NCI-H2107 treated with DMSO at 0.1 percent for 48 hours (cell line): ENCODE results near the gene DDX20.
"Not testable (repeated sequence)": the region's sequence is repeated elsewhere in the genome, so short reads cannot be mapped to it uniquely, and the experiment has no call there.

Experiments
- DNase-seq: peaks from one replicate; lab custom pipeline; 2025; ENCODE audit not compliant: unreplicated experiment; lab: John Stamatoyannopoulos, UW

The DDX20 gene

DNA sequence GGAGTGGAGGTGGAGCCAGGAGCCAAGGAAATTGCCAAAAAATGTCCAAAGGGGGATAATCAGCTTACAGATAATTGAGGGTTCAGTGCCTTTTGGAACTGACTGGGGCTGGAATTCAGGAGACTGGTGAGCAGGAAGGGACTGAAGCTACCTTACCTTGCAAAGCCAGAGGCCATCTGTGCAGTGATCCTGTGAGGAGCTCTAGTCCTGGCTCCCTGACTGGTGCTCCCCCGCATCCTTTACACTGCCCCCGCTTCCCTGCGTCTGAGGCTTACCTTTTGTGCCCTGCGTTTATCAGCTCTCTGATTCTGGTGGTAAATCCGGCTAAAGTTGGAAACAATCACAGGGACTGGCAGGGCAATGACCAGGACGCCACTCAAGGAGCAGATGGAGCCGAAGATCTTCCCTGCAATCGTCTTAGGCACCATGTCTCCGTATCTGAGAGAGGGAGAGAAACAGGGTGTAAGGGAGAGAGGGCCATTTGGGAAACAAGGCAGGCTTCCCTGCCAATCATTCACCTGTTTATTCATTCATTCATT lies 31.0 kb downstream of the DDX20 start:
- DNase-seq, result no peak

DNA sequence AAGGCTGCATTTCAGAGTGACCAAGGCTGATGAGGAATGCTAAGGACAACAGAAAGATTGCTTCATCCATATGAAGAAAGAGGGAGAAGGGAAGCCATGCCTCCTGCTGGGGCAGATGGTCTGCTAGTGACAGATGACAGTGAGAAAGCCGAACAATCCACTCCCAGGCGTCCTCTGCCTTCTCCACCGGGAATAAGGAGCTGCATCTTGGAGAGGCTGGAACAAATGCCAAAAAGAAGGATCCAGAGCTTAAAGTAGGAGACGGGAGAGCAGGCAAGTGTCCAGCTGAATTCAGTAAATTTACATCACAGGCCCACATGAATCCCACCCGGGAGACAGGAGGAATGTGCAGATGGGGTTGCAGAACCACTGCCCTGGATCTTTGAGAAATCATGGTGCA lies 33.4 kb downstream of the DDX20 start:
- DNase-seq, result no peak

DNA sequence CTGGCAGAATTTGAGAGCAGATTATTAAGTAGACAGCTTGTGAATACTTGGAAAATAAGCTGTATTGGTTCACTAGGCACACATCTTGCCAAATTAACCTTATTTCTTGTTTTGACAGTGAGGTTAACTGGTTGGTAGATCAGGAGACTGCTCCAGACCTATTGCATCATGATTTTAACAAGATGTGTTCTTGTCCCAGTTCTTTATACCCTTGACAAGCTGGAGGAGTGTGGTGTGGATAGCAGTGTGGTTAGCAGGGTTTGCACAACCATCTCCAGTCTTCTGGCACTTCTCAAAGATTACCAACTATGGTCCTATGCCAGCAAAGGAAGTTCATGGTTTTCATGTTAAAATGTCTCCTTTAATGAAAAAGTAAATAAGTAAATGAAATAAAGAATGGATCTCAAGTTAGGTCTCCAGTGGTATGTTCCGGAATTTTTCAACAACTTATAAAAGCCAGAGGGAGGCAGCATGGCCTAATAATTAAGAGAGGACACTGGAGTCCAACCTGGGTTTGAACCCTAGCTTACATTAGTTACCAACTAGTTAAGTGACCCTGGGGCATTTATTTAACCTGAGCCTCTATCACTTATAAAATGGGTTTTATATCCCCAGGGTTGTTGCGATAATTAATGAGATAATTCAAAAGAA lies 34.1 kb downstream of the DDX20 start:
- DNase-seq, result peak; percentile 17

DNA sequence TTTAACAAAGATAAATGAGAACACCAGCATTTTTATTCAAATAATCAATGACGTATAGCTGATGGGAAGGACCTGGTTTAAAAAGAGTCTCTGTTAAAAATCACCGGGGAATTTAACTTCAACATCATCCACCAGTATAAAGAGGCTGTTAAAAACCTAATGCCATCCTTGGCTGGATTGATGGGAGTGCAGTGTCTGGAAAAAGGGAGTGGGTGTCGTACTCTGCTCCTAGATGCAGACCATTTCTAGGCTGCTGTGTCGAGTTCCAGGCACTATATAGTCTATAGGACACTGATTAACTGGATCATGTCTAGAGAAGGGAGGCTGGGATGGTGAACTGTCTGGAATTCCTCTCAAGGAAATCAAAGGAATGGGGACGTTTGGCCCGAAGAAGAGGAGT lies 36.1 kb downstream of the DDX20 start:
- DNase-seq, result no peak

DNA sequence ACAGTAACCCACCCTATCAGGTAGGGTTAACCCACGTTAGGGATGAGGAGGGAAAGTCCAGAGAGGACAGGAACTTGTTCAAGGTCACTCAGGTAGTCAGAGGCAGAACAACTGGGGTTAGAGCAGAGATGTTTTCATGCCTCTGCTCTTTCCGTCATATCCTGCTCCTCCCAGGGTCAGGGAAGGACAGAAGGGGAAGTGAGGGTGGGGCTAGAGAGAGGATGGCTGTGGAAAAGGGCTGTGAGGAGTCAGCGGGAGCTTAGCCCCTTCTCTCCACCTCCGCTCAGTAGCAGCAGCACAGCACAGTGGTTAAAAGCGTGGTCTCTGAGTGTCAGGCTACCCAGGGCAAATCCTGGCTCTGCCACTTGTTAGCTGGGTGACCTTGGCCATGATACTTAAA lies 36.5 kb downstream of the DDX20 start:
- no peak for DNase-seq

DNA sequence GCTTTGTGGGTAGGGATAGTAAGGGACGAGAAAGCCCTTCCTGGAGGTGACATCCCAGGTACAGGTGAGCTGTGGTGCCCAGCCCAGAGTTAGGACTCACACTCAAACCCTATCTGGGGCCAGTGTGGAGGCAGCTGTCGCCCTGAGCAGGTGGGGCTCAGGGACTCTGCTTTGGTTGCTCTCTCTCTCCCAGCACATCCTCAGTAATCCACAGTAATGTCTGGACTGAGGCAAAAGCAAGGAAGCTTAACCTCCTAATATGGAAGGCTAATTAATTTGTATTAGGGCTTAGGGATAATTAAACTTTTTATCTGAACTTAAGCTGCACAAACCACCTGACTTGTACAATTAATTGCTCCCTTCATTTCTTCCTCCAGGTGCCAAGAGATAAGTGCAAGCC lies 38.2 kb downstream of the DDX20 start:
- DNase-seq, result no peak

DNA sequence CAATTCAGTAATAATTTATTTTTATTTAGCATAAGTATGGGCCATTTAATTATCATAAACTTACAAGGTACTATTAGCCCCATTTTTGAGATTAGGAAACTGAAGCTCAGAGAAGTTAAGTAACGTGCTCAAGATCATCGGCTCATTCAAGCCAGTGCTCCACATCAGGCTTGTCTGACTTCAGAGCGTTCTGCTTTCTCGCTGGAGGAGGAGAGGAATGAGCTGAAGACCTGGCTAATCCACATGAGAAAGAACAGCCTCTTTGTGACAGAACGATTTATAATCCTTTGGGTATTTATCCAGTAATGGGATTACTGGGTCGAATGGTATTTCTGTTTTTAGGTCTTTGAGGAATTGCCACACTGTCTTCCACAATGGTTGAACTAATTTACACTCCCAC lies 39.7 kb downstream of the DDX20 start:
- DNase-seq, result no peak

DNA sequence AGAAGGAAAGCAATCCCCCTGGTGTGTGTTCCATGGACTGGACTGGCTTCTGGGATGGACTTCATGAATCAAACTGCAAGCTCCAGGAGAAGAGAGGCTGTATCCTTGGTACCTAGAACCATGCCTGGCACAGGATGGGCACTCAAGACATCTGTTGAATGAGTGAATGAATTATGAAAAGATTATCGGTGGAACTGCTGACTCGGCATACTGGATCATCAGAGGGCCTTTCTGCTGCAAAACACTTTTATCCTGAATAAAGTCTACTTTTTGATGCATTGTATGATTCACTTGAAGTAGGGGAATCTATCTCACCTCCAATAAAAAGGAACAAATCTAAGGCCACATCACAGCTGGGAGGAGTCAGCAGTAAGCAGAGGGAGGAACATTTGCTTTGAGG lies 42.9 kb downstream of the DDX20 start:
- no peak for DNase-seq

DNA sequence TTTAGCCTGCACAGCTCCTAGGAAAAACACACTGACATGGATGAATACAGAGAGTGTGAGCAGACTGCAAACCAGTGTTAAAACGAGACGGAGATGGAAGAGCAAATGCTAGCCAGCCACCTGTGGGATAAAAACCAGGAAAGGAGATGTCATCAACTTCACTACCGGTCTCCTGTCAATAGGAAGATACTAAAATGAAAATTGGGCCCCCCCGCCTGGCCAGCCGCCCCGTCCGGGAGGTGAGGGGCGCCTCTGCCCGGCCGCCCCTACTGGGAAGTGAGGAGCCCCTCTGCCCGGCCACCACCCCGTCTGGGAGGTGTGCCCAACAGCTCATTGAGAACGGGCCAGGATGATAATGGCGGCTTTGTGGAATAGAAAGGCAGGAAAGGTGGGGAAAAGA lies 44.0 kb downstream of the DDX20 start:
- DNase-seq, result not testable (repeated sequence)

DNA sequence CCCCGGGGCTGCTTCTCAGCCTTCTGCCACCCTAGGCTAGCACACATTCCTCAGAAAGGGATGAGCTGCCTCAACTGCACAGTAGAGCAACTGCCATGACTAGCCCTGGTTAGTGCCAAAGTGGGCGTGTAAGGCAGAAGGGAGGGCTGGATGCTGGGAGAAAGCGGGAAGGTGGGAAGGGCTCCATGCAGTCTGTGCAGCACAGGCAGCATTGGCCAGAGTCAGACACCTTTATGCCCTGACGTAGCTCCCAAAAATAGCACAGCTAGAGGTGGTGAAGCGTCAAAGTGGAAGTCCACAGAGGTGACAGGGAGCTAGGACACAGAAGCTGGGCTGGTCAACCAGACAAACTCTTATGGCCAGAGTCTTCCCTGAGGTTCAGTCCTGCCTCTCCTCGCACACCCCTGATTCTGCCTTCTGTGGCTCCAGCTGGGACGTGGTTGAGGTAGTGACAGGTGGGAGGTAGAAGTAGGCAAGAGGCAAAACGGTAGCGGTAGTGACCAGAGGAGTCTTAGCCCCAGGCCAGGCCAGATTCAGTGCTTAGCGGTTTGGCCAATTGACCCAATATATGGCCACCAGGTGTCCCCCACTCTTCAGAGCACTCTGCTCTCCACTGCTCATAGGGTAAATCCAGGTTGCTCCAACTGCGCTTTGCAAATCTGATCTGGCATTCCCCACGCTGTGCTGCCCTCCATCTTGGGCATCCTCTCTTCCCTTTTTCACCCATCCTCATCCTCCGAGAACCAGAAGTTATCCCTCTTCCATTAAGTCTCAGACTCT lies 45.6 kb downstream of the DDX20 start:
- DNase-seq, result no peak

DNA sequence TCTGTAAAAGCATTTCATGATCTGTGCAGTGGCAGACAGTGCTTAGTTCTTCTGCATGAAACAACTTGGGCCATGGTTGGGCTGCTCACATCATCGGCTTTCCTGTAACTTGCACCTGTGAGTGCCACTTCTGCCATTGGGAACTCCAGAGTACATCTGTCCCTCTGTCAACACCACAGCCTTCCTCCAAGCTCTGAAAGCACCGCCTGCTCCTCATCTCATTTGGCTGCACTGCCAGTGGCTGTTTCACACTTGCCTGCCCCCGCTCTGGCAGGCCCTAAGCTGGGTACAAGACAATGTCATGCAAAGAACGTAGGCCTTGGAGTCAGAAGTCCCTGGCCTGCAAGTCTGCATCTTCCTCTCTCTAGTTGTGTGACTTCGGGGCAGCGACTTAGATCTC lies 46.4 kb downstream of the DDX20 start:
- DNase-seq, result no peak

DNA sequence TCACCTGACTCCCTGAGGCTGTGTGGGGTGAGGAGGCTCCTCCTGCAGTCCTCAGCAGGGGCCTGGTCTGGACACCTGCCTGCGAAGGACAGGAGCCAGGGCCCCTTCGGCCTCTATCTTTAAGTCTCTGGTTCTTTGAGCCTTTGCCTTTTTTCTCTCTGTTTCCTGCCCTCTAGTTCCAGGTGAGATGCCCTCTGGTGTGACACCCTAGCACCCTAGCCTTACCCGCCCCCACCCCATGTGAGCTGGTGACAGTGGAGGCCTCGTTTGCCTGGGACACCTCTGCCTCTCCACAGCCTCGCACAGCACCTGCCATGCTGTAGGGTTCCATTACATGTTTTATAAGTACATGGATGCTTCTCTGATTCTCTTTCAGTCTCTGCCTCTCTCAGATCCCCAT lies 47.3 kb downstream of the DDX20 start:
- DNase-seq, result no peak

DNA sequence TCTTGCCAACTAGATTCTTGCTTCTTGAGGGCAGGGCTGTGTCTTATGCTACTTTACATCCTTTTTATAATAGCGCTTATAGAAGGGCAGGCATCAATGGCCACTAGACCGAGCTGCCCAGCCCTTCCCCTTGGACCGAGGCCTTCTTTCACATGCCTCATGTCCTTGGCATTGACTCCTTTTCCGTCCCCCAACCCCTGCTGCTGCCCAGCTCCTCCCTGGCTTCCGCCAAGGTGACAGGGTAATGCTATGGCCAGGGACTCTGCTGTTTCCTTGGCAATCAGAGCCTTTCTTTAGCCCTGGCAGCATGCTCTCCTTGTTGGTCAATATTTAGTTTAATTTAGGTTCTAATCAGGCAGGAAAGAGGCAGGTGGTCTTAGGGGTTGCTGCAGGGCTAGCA lies 48.2 kb downstream of the DDX20 start:
- no peak for DNase-seq

DNA sequence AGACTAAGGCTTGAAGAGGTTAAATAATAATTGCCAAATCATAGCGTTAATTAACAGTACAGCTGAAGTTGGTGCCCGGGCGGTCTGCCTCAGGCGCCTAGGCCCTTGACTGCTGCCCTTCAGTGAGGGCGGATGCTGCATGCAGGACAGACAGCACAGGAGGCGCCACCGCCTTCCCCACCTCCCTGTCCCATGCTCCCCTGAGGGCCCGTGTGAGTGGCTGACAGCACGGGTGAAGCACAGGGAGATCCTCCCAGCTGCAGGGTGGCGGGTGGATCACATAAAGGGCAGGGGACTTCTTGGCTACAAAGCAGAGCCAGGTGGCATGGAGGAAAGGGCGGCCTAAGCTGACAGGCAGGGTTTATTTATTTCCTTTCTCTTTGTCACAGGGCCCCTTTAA lies 49.1 kb downstream of the DDX20 start:
- peak; percentile 12 for DNase-seq

DNA sequence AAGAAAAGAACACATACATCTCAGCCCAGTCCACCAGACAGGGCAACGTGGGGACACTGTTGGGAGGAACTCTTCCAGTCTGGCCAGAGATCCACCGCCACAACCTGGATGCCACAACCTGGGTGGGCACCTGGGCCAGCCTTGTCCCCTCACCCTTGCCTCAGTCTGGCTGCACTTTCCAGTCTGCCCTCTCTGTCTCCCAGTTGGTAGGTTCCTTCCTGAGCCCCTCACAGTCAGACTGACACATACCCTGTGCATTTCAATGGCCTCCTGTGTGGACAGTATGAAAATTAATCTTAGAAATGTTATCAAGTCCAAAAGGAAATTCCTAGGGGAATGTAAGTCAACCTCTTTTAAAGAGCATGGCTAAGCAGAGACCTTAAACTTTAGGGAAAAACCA lies 49.5 kb downstream of the DDX20 start:
- DNase-seq, result no peak

DNA sequence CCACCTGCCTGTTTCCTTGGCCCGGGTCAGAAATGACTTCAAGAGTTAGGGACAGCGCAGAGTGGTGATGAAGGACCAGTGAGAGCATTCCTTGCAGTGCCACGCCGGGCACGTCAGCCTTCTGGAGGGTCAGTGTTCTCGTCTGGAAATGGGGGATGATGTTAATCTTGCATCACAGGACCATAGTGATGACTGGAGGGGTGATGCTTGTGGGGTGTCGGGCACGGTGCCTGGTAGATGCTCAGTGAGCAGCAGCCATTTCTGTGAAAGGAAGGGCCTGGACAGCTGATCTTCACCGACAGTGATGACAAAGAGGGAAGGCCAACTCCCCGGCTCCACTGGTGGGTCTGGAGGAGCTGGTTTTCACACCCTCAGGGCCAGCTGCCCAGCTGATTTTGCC lies 56.2 kb downstream of the DDX20 start:
- no peak for DNase-seq

DNA sequence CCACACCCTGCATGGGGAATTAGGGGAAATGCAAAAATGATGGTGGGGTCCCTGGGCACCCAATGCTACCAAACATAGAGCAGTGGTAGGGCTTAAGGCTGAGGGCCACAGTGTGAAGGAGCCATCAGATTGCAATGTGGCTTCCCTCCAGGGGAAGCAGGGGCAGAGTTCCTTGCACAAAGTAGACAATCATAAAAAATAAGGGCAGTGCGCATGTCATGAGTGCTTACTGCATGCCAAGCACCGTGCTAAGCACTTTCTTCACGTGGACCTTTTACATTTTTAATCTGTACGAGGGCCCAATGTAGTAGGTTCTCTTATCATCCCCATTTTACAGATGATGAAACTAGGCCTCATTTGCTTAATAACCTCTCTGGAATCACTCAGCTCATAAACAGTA lies 56.6 kb downstream of the DDX20 start:
- DNase-seq, result no peak

DNA sequence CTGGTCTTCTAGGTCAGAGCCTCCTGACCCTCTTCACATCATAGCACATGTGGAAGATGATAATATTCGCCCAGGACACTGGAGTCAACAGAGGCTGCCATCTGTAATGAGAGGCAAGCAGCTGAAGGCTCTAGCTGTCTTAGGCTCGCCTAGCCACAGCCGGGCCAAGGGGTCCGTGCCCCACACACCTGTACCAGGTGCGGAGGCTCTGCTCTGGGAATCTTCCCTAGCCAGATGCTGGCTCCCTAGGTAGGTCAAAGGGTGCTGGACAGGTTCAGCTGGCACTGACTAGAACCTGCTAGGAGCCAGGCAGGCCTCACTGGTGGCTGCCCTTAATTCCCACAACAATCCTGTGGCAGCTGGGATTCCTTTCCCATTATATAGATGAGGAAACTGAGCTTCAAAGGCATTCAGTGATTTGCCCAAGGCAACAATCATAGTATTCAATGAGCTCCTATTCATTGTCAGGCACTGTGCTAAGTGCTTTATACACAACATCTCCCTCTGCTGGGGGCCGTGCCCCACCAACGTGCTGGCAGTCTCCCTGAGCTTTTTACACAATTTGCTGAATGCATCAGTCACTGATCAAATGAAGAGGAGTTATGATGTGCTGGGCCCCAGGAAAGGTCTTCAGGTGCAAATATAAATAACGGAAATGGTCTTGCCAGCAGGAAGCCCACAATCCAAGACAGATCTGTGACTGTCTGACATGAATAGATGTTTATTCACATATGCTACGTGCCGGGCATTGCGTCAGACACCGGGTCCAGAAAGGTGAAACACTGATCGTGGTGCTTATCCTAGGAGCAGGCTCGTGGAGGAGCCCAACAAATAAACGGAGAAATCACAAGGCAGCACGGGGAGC lies 58.0 kb downstream of the DDX20 start:
- no peak for DNase-seq

DNA sequence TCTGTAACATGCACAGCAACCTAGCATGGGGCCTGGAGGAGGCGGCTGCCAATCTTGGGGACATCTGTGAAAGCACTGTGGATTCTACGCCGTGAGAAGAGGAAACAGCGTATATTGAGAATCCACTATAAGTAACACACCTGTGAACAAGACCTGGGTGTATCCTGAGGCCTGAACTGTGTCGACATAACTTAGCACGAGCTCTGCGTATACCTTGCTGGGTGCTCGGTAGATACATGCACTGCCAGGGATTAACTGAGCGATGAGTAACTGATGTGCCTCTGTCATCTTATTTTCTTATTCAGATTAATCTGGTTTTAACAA lies 58.6 kb downstream of the DDX20 start:
- DNase-seq, result no peak

DNA sequence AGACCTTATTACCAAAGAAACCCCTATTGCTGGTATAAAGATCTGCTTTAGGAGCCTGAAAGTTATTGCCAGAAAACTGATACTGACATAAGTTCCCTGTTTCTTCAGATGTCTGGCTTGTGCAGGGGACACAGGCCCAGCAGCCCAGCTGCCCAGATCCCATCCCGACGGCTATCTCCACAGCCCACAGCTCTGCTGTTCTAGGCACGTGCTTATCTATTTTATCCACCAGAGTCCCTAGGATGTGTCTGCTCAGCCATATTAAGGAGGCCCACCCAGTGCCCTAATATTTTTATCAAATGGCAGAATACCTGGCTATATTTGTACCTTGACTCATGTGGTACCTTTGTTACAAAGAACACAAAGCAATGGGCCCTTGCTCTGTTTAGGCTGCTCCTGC lies 58.9 kb downstream of the DDX20 start:
- no peak for DNase-seq
